ENCODE measurements around the gene FIGN.

Gene FIGN

GRCh38 chr2:163693484-163693883 is 42.3 kb downstream of the FIGN start:
- TF ChIP-seq POLR2AphosphoS5 (IDR thresholded peaks at IDR 0.05; ENCODE audit: borderline replicate concordance, low read depth, low read length): no peak
- no peak for TF ChIP-seq EZH2 (IDR thresholded peaks at IDR 0.05)
- no peak for TF ChIP-seq FOXP2 (optimal IDR thresholded peaks at IDR 0.05; ENCODE audit: control extremely low read depth, extremely low read length, insufficient read depth)
- H3K27ac ChIP-seq: no peak overlapping the region
- DNase-seq (ENCODE audit: low read depth, low spot score): no peak
- H3K36me3 ChIP-seq (ENCODE audit: insufficient read depth, low read length): no peaks in the 10 kb centered on the region
- no peaks in the 10 kb centered on the region for H3K9me3 ChIP-seq (ENCODE audit: low read depth, low read length)
- no peak overlapping the region for H3K4me3 ChIP-seq
- no peak overlapping the region for H3K9ac ChIP-seq (ENCODE audit: insufficient read length)

GRCh38 chr2:163692611-163693482 is 43.0 kb downstream of the FIGN start:
- DNase-seq (ENCODE audit: low read depth, low spot score): no peak
- Histone ChIP-seq H3K27ac (no peak overlapping the region), H3K36me3 (ENCODE audit: insufficient read depth, low read length) (no peaks in the 10 kb centered on the region)

GRCh38 chr2:163692081-163692480 is 43.7 kb downstream of the FIGN start:
- H3K27ac ChIP-seq: no peak overlapping the region
- no peaks in the 10 kb centered on the region for H3K9me3 ChIP-seq (ENCODE audit: low read depth, low read length)
- TF ChIP-seq POLR2AphosphoS5 (IDR thresholded peaks at IDR 0.05; ENCODE audit: borderline replicate concordance, low read depth, low read length) (no peak), EZH2 (IDR thresholded peaks at IDR 0.05) (no peak), FOXP2 (optimal IDR thresholded peaks at IDR 0.05; ENCODE audit: control extremely low read depth, extremely low read length, insufficient read depth) (no peak)
- no peak overlapping the region for H3K9ac ChIP-seq (ENCODE audit: insufficient read length)
- H3K36me3 ChIP-seq (ENCODE audit: insufficient read depth, low read length): no peaks in the 10 kb centered on the region
- H3K4me3 ChIP-seq: no peak overlapping the region
- no peak for DNase-seq (ENCODE audit: low read depth, low spot score)

More at GRCh38 chr2:163692611-163693482, 43.0 kb downstream of the FIGN start:
- Histone ChIP-seq H3K9me3 (ENCODE audit: low read depth, low read length) (no peaks in the 10 kb centered on the region), H3K4me3 (no peak overlapping the region), H3K9ac (ENCODE audit: insufficient read length) (no peak overlapping the region)
- no peak for TF ChIP-seq POLR2AphosphoS5 (IDR thresholded peaks at IDR 0.05; ENCODE audit: borderline replicate concordance, low read depth, low read length)
- TF ChIP-seq EZH2 (IDR thresholded peaks at IDR 0.05): no peak
- TF ChIP-seq FOXP2 (optimal IDR thresholded peaks at IDR 0.05; ENCODE audit: control extremely low read depth, extremely low read length, insufficient read depth): no peak

GRCh38 chr2:163690896-163691295 is 44.9 kb downstream of the FIGN start:
- TF ChIP-seq EZH2 (IDR thresholded peaks at IDR 0.05) (no peak), POLR2AphosphoS5 (IDR thresholded peaks at IDR 0.05; ENCODE audit: borderline replicate concordance, low read depth, low read length) (no peak), FOXP2 (optimal IDR thresholded peaks at IDR 0.05; ENCODE audit: control extremely low read depth, extremely low read length, insufficient read depth) (no peak)

GRCh38 chr2:163687217-163687616 is 48.6 kb downstream of the FIGN start:
- H3K9ac ChIP-seq (ENCODE audit: insufficient read length): no peak overlapping the region

More at GRCh38 chr2:163690896-163691295, 44.9 kb downstream of the FIGN start:
- no peak for DNase-seq (ENCODE audit: low read depth, low spot score)
- H3K9ac ChIP-seq (ENCODE audit: insufficient read length): no peak overlapping the region
- no peak overlapping the region for H3K4me3 ChIP-seq
- no peaks in the 10 kb centered on the region for H3K36me3 ChIP-seq (ENCODE audit: insufficient read depth, low read length)
- H3K9me3 ChIP-seq (ENCODE audit: low read depth, low read length): no peaks in the 10 kb centered on the region
- H3K27ac ChIP-seq: no peak overlapping the region

GRCh38 chr2:163686289-163686688 is 49.5 kb downstream of the FIGN start:
- no peak for TF ChIP-seq POLR2AphosphoS5 (IDR thresholded peaks at IDR 0.05; ENCODE audit: borderline replicate concordance, low read depth, low read length)
- Histone ChIP-seq H3K36me3 (ENCODE audit: insufficient read depth, low read length) (no peaks in the 10 kb centered on the region), H3K27ac (no peak overlapping the region), H3K4me3 (no peak overlapping the region), H3K9ac (ENCODE audit: insufficient read length) (no peak overlapping the region), H3K9me3 (ENCODE audit: low read depth, low read length) (no peaks in the 10 kb centered on the region)
- DNase-seq (ENCODE audit: low read depth, low spot score): no peak

More at GRCh38 chr2:163687217-163687616, 48.6 kb downstream of the FIGN start:
- Histone ChIP-seq H3K27ac (no peak overlapping the region), H3K4me3 (no peak overlapping the region), H3K36me3 (ENCODE audit: insufficient read depth, low read length) (no peaks in the 10 kb centered on the region), H3K9me3 (ENCODE audit: low read depth, low read length) (no peaks in the 10 kb centered on the region)
- TF ChIP-seq POLR2AphosphoS5 (IDR thresholded peaks at IDR 0.05; ENCODE audit: borderline replicate concordance, low read depth, low read length) (no peak), EZH2 (IDR thresholded peaks at IDR 0.05) (no peak), FOXP2 (optimal IDR thresholded peaks at IDR 0.05; ENCODE audit: control extremely low read depth, extremely low read length, insufficient read depth) (no peak)
- no peak for DNase-seq (ENCODE audit: low read depth, low spot score)

GRCh38 chr2:163682695-163683094 is 53.1 kb downstream of the FIGN start:
- no peak for DNase-seq (ENCODE audit: low read depth, low spot score)
- no peak overlapping the region for H3K9ac ChIP-seq (ENCODE audit: insufficient read length)
- H3K27ac ChIP-seq: no peak overlapping the region
- H3K4me3 ChIP-seq: no peak overlapping the region
- no peak for TF ChIP-seq EZH2 (IDR thresholded peaks at IDR 0.05)
- TF ChIP-seq POLR2AphosphoS5 (IDR thresholded peaks at IDR 0.05; ENCODE audit: borderline replicate concordance, low read depth, low read length): no peak
- TF ChIP-seq FOXP2 (optimal IDR thresholded peaks at IDR 0.05; ENCODE audit: control extremely low read depth, extremely low read length, insufficient read depth): no peak
- no peaks in the 10 kb centered on the region for H3K9me3 ChIP-seq (ENCODE audit: low read depth, low read length)
- no peaks in the 10 kb centered on the region for H3K36me3 ChIP-seq (ENCODE audit: insufficient read depth, low read length)

GRCh38 chr2:163681745-163682144 is 54.1 kb downstream of the FIGN start:
- Histone ChIP-seq H3K9me3 (ENCODE audit: low read depth, low read length) (no peaks in the 10 kb centered on the region), H3K4me3 (no peak overlapping the region), H3K9ac (ENCODE audit: insufficient read length) (no peak overlapping the region), H3K27ac (no peak overlapping the region), H3K36me3 (ENCODE audit: insufficient read depth, low read length) (no peaks in the 10 kb centered on the region)
- no peak for DNase-seq (ENCODE audit: low read depth, low spot score)
- no peak for TF ChIP-seq FOXP2 (optimal IDR thresholded peaks at IDR 0.05; ENCODE audit: control extremely low read depth, extremely low read length, insufficient read depth)
- no peak for TF ChIP-seq EZH2 (IDR thresholded peaks at IDR 0.05)
- TF ChIP-seq POLR2AphosphoS5 (IDR thresholded peaks at IDR 0.05; ENCODE audit: borderline replicate concordance, low read depth, low read length): no peak

All from SK-N-MC (cell line).